ENCODE measurements around the gene PFKFB3.

PFKFB3 gene

GRCh38 chr10:6296828-6297251 is 94.1 kb downstream of the PFKFB3 start:
- no peak overlapping the region for H3K4me3 ChIP-seq (ENCODE audit: low read depth, low read length)
- TF ChIP-seq, protein P1, sequence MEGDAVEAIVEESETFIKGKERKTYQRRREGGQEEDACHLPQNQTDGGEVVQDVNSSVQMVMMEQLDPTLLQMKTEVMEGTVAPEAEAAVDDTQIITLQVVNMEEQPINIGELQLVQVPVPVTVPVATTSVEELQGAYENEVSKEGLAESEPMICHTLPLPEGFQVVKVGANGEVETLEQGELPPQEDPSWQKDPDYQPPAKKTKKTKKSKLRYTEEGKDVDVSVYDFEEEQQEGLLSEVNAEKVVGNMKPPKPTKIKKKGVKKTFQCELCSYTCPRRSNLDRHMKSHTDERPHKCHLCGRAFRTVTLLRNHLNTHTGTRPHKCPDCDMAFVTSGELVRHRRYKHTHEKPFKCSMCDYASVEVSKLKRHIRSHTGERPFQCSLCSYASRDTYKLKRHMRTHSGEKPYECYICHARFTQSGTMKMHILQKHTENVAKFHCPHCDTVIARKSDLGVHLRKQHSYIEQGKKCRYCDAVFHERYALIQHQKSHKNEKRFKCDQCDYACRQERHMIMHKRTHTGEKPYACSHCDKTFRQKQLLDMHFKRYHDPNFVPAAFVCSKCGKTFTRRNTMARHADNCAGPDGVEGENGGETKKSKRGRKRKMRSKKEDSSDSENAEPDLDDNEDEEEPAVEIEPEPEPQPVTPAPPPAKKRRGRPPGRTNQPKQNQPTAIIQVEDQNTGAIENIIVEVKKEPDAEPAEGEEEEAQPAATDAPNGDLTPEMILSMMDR (IDR thresholded peaks at IDR 0.05; ENCODE audit: borderline replicate concordance, insufficient read depth, low read depth, low read length), result no peak

GRCh38 chr10:6297522-6297921 is 94.8 kb downstream of the PFKFB3 start:
- no peak overlapping the region for H3K4me3 ChIP-seq (ENCODE audit: low read depth, low read length)
- TF ChIP-seq, protein P1 (IDR thresholded peaks at IDR 0.05; ENCODE audit: borderline replicate concordance, insufficient read depth, low read depth, low read length), result no peak

- TF ChIP-seq, protein P1 (IDR thresholded peaks at IDR 0.05; ENCODE audit: borderline replicate concordance, insufficient read depth, low read depth, low read length), result no peak
- no peak overlapping the region for H3K4me3 ChIP-seq (ENCODE audit: low read depth, low read length)
These were observed 95.2 kb downstream of the PFKFB3 start for GRCh38 chr10:6297951-6298381.

- TF ChIP-seq, protein P1 (IDR thresholded peaks at IDR 0.05; ENCODE audit: borderline replicate concordance, insufficient read depth, low read depth, low read length), result no peak
- H3K4me3 ChIP-seq (ENCODE audit: low read depth, low read length), result no peak overlapping the region
These were observed 95.7 kb downstream of the PFKFB3 start for GRCh38 chr10:6298428-6298827.

DNA sequence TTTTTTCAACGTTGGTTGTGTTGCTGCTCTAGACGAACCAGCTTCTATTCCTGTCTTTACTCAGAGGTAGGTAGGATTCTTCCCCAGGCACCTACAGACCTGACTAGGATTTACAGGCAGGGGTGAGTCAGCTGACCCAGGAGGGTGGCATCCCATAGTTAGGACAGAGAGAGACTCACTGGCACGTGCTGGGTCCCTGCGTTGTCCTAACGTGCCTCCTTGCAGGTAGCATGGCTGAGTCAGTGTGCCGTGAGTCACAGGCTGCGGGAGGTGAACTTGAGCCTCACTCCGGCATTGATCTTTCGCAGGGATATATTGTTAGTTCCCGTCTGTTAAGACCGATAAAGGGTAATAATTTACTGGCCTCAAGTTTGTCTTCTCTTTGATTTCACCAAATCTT is 96.5 kb downstream of the PFKFB3 start:
- H3K4me3 ChIP-seq (ENCODE audit: low read depth, low read length), result no peak overlapping the region
- TF ChIP-seq, protein P1 (IDR thresholded peaks at IDR 0.05; ENCODE audit: borderline replicate concordance, insufficient read depth, low read depth, low read length), result no peak

GRCh38 chr10:6299743-6300105 is 97.0 kb downstream of the PFKFB3 start:
- TF ChIP-seq, protein P1 (IDR thresholded peaks at IDR 0.05; ENCODE audit: borderline replicate concordance, insufficient read depth, low read depth, low read length), result no peak
- H3K4me3 ChIP-seq (ENCODE audit: low read depth, low read length), result no peak overlapping the region

DNA sequence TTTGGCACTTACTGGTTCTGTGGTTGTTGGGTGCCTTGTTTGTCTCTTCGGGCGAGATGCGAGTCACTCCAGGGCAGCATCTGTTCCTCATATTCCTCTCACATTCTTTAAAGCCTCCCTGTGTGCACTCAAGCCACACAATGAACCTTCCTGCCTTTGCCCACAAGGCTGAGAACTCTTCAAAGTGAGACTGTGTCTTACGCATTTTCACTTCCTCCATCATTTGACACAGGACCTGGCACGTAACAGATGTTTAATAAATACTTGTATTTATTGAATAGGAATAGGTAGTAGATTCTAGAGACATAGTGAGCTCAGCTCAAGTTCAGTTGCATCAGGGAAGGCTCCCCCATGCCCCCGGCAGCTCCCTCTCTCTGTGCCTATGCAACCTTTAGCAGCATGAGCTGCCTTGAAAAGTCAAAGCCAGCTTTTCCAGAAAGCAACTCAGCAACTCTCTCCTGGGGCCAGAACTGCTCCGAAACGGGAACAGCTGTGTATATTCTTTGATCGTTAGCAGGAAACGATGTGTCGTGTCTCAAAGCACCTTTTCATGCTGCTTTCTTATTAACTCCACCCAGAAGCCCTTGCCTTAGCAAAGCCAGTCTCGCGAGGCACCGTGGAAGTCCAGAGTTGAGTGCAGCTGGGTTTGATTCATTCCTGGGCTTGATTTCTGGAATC is 97.5 kb downstream of the PFKFB3 start:
- TF ChIP-seq, protein P1 (IDR thresholded peaks at IDR 0.05; ENCODE audit: borderline replicate concordance, insufficient read depth, low read depth, low read length), result no peak
- H3K4me3 ChIP-seq (ENCODE audit: low read depth, low read length), result no peak overlapping the region
